SH-SY5Y (cell line): ENCODE results near the gene CPEB1.

Source experiments
- GATA2 ChIP-seq: IDR thresholded peaks from 2 replicates; pipeline ENCODE4 v1.6.1; 2011; ENCODE audit warnings: mild to moderate bottlenecking, low read depth, low read length
- GATA3 ChIP-seq: IDR thresholded peaks from 2 replicates; pipeline ENCODE4 v1.6.1; 2011; ENCODE audit warnings: low read depth, mild to moderate bottlenecking, low read length, moderate library complexity

CPEB1 gene

GRCh38 chr15:82536409-82537350 lies 110.5 kb downstream of the CPEB1 start:
- TF ChIP-seq GATA2: no peak
- TF ChIP-seq GATA3: no peak

GRCh38 chr15:82535566-82536408 lies 111.4 kb downstream of the CPEB1 start:
- TF ChIP-seq GATA2 (no peak), GATA3 (no peak)

GRCh38 chr15:82533801-82534200 lies 113.4 kb downstream of the CPEB1 start:
- TF ChIP-seq GATA3 (no peak), GATA2 (no peak)

GRCh38 chr15:82532991-82533481 lies 114.1 kb downstream of the CPEB1 start:
- no peak for TF ChIP-seq GATA2
- TF ChIP-seq GATA3: no peak

- TF ChIP-seq GATA2 (no peak), GATA3 (no peak)
Observed at GRCh38 chr15:82532383-82532990, 114.7 kb downstream of the CPEB1 start.

GRCh38 chr15:82531496-82532382 lies 115.4 kb downstream of the CPEB1 start:
- no peak for TF ChIP-seq GATA3
- no peak for TF ChIP-seq GATA2

- TF ChIP-seq GATA2: no peak
Observed at GRCh38 chr15:82530606-82531379, 116.4 kb downstream of the CPEB1 start.

GRCh38 chr15:82530006-82530405 lies 117.2 kb downstream of the CPEB1 start:
- TF ChIP-seq GATA3: no peak
- TF ChIP-seq GATA2: no peak
